Common myeloid progenitor, CD34-positive (primary cell): Measurements from ENCODE around the gene FBXL19.
A peak's percentile ranks its signal among the peaks of the same experiment; 100 is the strongest.

ENCODE experiments used
- CTCF ChIA-PET: fragments of 350-600 bp; sonication (Branson Sonifier 250); formaldehyde crosslinking; loops from one replicate; lab custom pipeline; 2021; ENCODE audit warnings: antibody characterized with exemption; lab: Charles Lee
- POLR2A ChIA-PET: fragments of 350-600 bp; sonication (Branson Sonifier 250); formaldehyde crosslinking; loops from one replicate; lab custom pipeline; 2021; ENCODE audit warnings: antibody characterized with exemption; lab: Charles Lee
- DNase-seq, 3 donors: peaks; one replicate each; pipeline versions ENCODE4 v3.0.0 to v3.0.0-alpha.2; 2013
- H3K27ac ChIP-seq, 2 experiments: 1 replicate in 1 of 2; 2 replicates in 1 of 2; pipeline ENCODE4 v1.7.0; 2013; ENCODE audit warnings: inconsistent platforms in 2 of 2, low read length in 2 of 2, mild to moderate bottlenecking in 2 of 2, low read depth in 1 of 2, moderate library complexity in 1 of 2; ENCODE audit not compliant: severe bottlenecking in 2 of 2, insufficient read depth in 1 of 2, poor library complexity in 1 of 2
- H3K27me3 ChIP-seq, 5 experiments: replicated peaks in 2 of 5; 1 replicate in 3 of 5; 2 replicates in 2 of 5; pipeline versions ENCODE4 v1.6.1 to v1.7.0; 2013; ENCODE audit warnings: low read length in 4 of 5, mild to moderate bottlenecking in 2 of 5, moderate library complexity in 2 of 5, inconsistent platforms in 1 of 5; ENCODE audit not compliant: insufficient read depth in 5 of 5, control insufficient read depth in 4 of 5
- H3K36me3 ChIP-seq, 4 experiments: 1 replicate in 2 of 4; 2 replicates in 2 of 4; pipeline versions ENCODE4 v1.6.1 to v1.7.0; 2013; ENCODE audit warnings: low read length in 3 of 4, control low read depth in 1 of 4, mild to moderate bottlenecking in 1 of 4; ENCODE audit not compliant: control insufficient read depth in 4 of 4, insufficient read depth in 4 of 4
- H3K4me1 ChIP-seq, 4 experiments: 1 replicate in 3 of 4; 2 replicates in 1 of 4; pipeline versions ENCODE4 v1.6.1 to v1.7.1; 2013; ENCODE audit warnings: low read length in 3 of 4, mild to moderate bottlenecking in 3 of 4, control low read depth in 1 of 4, inconsistent platforms in 1 of 4, moderate library complexity in 1 of 4; ENCODE audit not compliant: control insufficient read depth in 4 of 4, insufficient read depth in 4 of 4; ENCODE audit errors: control extremely low read depth in 1 of 4
- H3K4me3 ChIP-seq, 7 experiments: 1 replicate in 4 of 7; 2 replicates in 3 of 7; pipeline versions ENCODE4 v1.5.1 to v1.7.0; 2013; ENCODE audit warnings: mild to moderate bottlenecking in 7 of 7, low read length in 6 of 7, moderate library complexity in 6 of 7, inconsistent platforms in 2 of 7, low read depth in 2 of 7, control low read depth in 1 of 7; ENCODE audit not compliant: insufficient read depth in 4 of 7, control insufficient read depth in 1 of 7; ENCODE audit errors: extremely low read depth in 1 of 7
- H3K9me3 ChIP-seq, 5 experiments: 1 replicate in 4 of 5; 2 replicates in 1 of 5; pipeline versions ENCODE4 v1.6.1 to v1.7.1; 2013; ENCODE audit warnings: low read length in 4 of 5, mild to moderate bottlenecking in 2 of 5, inconsistent platforms in 1 of 5, low read depth in 1 of 5, moderate library complexity in 1 of 5; ENCODE audit not compliant: control insufficient read depth in 4 of 5, insufficient read depth in 2 of 5; ENCODE audit errors: control extremely low read depth in 1 of 5
- WGBS: methylation state at CpG from one replicate; pipeline ENCODE4 v1.1.5; 2013; ENCODE audit not compliant: insufficient coverage; 5-methylcytosine and 5-hydroxymethylcytosine counted together

Gene FBXL19

GRCh38 chr16:30997725-30998711, 74.6 kb downstream of the FBXL19 start:
- ChIA-PET POLR2A (interaction anchor here (1.1 kb wide), 1 partner anchor 11 kb away, joined by 3 read pairs; no protein-coding TSS in a partner anchor), CTCF (interaction anchor here (1.0 to 7.5 kb wide), 5 partner anchors 12 to 336 kb away, joined by 3 to 40 read pairs (median 3); partner anchors contain the start of gene HSD3B7)
- Histone ChIP-seq H3K27ac (no peak overlapping the region), H3K9me3 (no peaks in the 10 kb centered on the region), H3K27me3 (peaks cover 0 to 15% (median 0%) of the 10 kb centered on the region in 5 experiments), H3K36me3 (no peaks in the 10 kb centered on the region), H3K4me1 (peaks cover 0 to 21% (median 17%) of the 10 kb centered on the region in 4 experiments), H3K4me3 (peak overlapping the region; percentile 21 to 86 (median 69))
- 92% methylated on average over 19 of the region's 21 CpGs for WGBS
- no peak for DNase-seq
